GM20431 (cell line): ENCODE results near the gene GATM.
"Not testable (repeated sequence)": the region's sequence is repeated elsewhere in the genome, so short reads cannot be mapped to it uniquely, and the experiment has no call there.

Experiments
- in situ Hi-C: fragments of 300-500 bp; cut with MseI, MboI; formaldehyde crosslinking; loops from one replicate; pipeline ENCODE4 v1.15.0; 2020; ENCODE audit warnings: low sequenced_read_pairs; ENCODE audit not compliant: unreplicated experiment

Gene GATM

GRCh38 chr15:45319472-45320214 is 58.7 kb downstream of the GATM start:
- in situ Hi-C loops: no loop called here

- in situ Hi-C loops: no loop called here
Measured at GRCh38 chr15:45314960-45315359, 63.4 kb downstream of the GATM start.

GRCh38 chr15:45314117-45314516 is 64.2 kb downstream of the GATM start:
- in situ Hi-C loops: not testable (repeated sequence)
